ENCODE data around the gene GAREM1. TPM values are rescaled to one million over a fixed set of nuclear protein-coding genes. Genes with fewer than 3 reads are reported as not detected.

GAREM1 gene
- total RNA-seq, 1 donor from 2014 or later: 5.1 TPM

GRCh38 chr18:32270341-32270740 is 200.3 kb downstream of the GAREM1 start:
- peaks cover 14% of the 10 kb centered on the region for H3K4me1 Mint-ChIP-seq
- no peaks in the 10 kb centered on the region for H3K27me3 Mint-ChIP-seq (ENCODE audit: insufficient read depth, low read depth)
- Histone ChIP-seq H3F3A (ENCODE audit: low read depth) (no peaks in the 10 kb centered on the region), H3K4me2 (no peak overlapping the region), H2AFZ (replicated peaks) (no peak overlapping the region), H3K27me3 (no peaks in the 10 kb centered on the region), H3K4me3 (no peak overlapping the region), H3K27ac (no peak overlapping the region), H3K79me2 (ENCODE audit: low read depth) (no peaks in the 10 kb centered on the region), H3K9me3 (ENCODE audit: low read depth) (no peaks in the 10 kb centered on the region), H3K4me1 (peaks cover 10% of the 10 kb centered on the region), H4K20me1 (ENCODE audit: low read depth) (no peaks in the 10 kb centered on the region), H3K36me3 (no peaks in the 10 kb centered on the region), H3K9ac (no peak overlapping the region)
- peak; percentile 17 for DNase-seq (ENCODE audit: low spot score)
- H3K36me3 Mint-ChIP-seq: peaks cover 20% of the 10 kb centered on the region
- TF ChIP-seq EZH2phosphoT487 (IDR thresholded peaks at IDR 0.05): no peak
- H3K4me3 Mint-ChIP-seq: no peak overlapping the region
- H3K9me3 Mint-ChIP-seq: no peaks in the 10 kb centered on the region
- no peak overlapping the region for H3K27ac Mint-ChIP-seq

- no peaks in the 10 kb centered on the region for H3K27me3 ChIP-seq
- no peak overlapping the region for H2AFZ ChIP-seq (replicated peaks)
- no peak overlapping the region for H3K9ac ChIP-seq
- no peaks in the 10 kb centered on the region for H3F3A ChIP-seq (ENCODE audit: low read depth)
- Mint-ChIP-seq H3K4me1 (peaks cover 14% of the 10 kb centered on the region), H3K36me3 (peaks cover 18% of the 10 kb centered on the region), H3K27ac (no peak overlapping the region), H3K4me3 (no peak overlapping the region), H3K9me3 (no peaks in the 10 kb centered on the region), H3K27me3 (ENCODE audit: insufficient read depth, low read depth) (no peaks in the 10 kb centered on the region)
- H3K27ac ChIP-seq: no peak overlapping the region
- H3K9me3 ChIP-seq (ENCODE audit: low read depth): no peaks in the 10 kb centered on the region
- H4K20me1 ChIP-seq (ENCODE audit: low read depth): no peaks in the 10 kb centered on the region
- H3K36me3 ChIP-seq: no peaks in the 10 kb centered on the region
- peaks cover 10% of the 10 kb centered on the region for H3K4me1 ChIP-seq
- H3K4me3 ChIP-seq: no peak overlapping the region
- no peak overlapping the region for H3K4me2 ChIP-seq
- no peak for TF ChIP-seq EZH2phosphoT487 (IDR thresholded peaks at IDR 0.05)
- TF ChIP-seq EZH2 (IDR thresholded peaks at IDR 0.05): no peak
- TF ChIP-seq CTCF (IDR thresholded peaks at IDR 0.05): no peak
- no peaks in the 10 kb centered on the region for H3K79me2 ChIP-seq (ENCODE audit: low read depth)
- DNase-seq (ENCODE audit: low spot score): no peak
These were observed 203.2 kb downstream of the GAREM1 start for GRCh38 chr18:32267463-32267862.

GRCh38 chr18:32264401-32264800 is 206.3 kb downstream of the GAREM1 start:
- no peak overlapping the region for H3K4me3 Mint-ChIP-seq
- no peak for DNase-seq (ENCODE audit: low spot score)
- peaks cover 12% of the 10 kb centered on the region for H3K36me3 Mint-ChIP-seq
- H3K4me1 Mint-ChIP-seq: peaks cover 3% of the 10 kb centered on the region
- Histone ChIP-seq H4K20me1 (ENCODE audit: low read depth) (no peaks in the 10 kb centered on the region), H3K4me3 (no peak overlapping the region), H3K36me3 (no peaks in the 10 kb centered on the region), H3K4me2 (no peak overlapping the region), H3K9ac (no peak overlapping the region), H2AFZ (replicated peaks) (no peak overlapping the region), H3K27ac (no peak overlapping the region), H3K9me3 (ENCODE audit: low read depth) (no peaks in the 10 kb centered on the region), H3K27me3 (no peaks in the 10 kb centered on the region), H3K79me2 (ENCODE audit: low read depth) (no peaks in the 10 kb centered on the region), H3K4me1 (no peaks in the 10 kb centered on the region), H3F3A (ENCODE audit: low read depth) (no peaks in the 10 kb centered on the region)
- no peak overlapping the region for H3K27ac Mint-ChIP-seq
- H3K9me3 Mint-ChIP-seq: no peaks in the 10 kb centered on the region
- H3K27me3 Mint-ChIP-seq (ENCODE audit: insufficient read depth, low read depth): no peaks in the 10 kb centered on the region
- TF ChIP-seq CTCF (IDR thresholded peaks at IDR 0.05): no peak
- no peak for TF ChIP-seq EZH2phosphoT487 (IDR thresholded peaks at IDR 0.05)
- no peak for TF ChIP-seq EZH2 (IDR thresholded peaks at IDR 0.05)

GRCh38 chr18:32262092-32262491 is 208.6 kb downstream of the GAREM1 start:
- no peaks in the 10 kb centered on the region for H3K9me3 Mint-ChIP-seq

More at GRCh38 chr18:32262092-32262491, 208.6 kb downstream of the GAREM1 start:
- no peaks in the 10 kb centered on the region for H3F3A ChIP-seq (ENCODE audit: low read depth)
- H3K36me3 Mint-ChIP-seq: peaks cover under 1% of the 10 kb centered on the region
- no peak overlapping the region for H3K27ac ChIP-seq
- H3K4me3 ChIP-seq: no peak overlapping the region
- no peak overlapping the region for H3K9ac ChIP-seq
- H3K27me3 ChIP-seq: no peaks in the 10 kb centered on the region
- no peaks in the 10 kb centered on the region for H3K9me3 ChIP-seq (ENCODE audit: low read depth)
- H3K36me3 ChIP-seq: no peaks in the 10 kb centered on the region
- DNase-seq (ENCODE audit: low spot score): no peak
- H3K79me2 ChIP-seq (ENCODE audit: low read depth): no peaks in the 10 kb centered on the region
- TF ChIP-seq EZH2 (IDR thresholded peaks at IDR 0.05): no peak
- no peak for TF ChIP-seq EZH2phosphoT487 (IDR thresholded peaks at IDR 0.05)
- TF ChIP-seq CTCF (IDR thresholded peaks at IDR 0.05): no peak
- H4K20me1 ChIP-seq (ENCODE audit: low read depth): no peaks in the 10 kb centered on the region
- peaks cover 5% of the 10 kb centered on the region for H3K4me1 Mint-ChIP-seq
- H3K4me2 ChIP-seq: no peak overlapping the region
- H3K4me3 Mint-ChIP-seq: no peak overlapping the region
- H3K27ac Mint-ChIP-seq: no peak overlapping the region
- peaks cover 4% of the 10 kb centered on the region for H3K4me1 ChIP-seq
- H3K27me3 Mint-ChIP-seq (ENCODE audit: insufficient read depth, low read depth): no peaks in the 10 kb centered on the region
- H2AFZ ChIP-seq (replicated peaks): no peak overlapping the region

Data from neural progenitor cell (in vitro differentiated cells).